ENCODE data around the gene RHOT1. TPM values are rescaled to one million over a fixed set of nuclear protein-coding genes. Genes with fewer than 3 reads are reported as not detected.

Gene RHOT1
- total RNA-seq, 1 experiment from 2014 or later: 24.4 TPM

DNA sequence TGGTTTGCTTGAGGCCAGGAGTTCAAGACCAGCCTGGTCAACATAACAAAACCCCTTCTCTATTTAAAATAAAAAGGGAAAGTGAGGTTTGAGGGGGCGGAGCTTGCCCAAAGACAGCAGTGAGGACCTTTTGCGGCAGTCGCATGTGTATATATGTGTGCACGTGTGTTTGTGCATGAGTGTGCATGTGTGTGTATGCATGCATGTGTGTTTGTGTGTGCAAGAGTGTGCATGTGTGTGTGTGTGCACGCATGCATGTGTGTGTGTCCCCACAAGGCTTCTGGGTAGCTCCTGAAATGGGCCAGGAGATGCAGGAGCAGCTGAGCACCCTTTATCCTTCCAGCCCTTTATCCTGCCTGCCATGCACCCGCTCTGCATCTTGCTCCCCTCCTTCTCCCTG, 132.3 kb downstream of the RHOT1 start:
- no peak overlapping the region for H4K91ac ChIP-seq (ENCODE audit: insufficient read length, low read depth, low read length)
- no peak overlapping the region for H3K4ac ChIP-seq (ENCODE audit: low read depth, low read length)
- H2AK5ac ChIP-seq (ENCODE audit: insufficient read length, low read length): no peak overlapping the region
- Mint-ChIP-seq H3K27me3 (ENCODE audit: low read depth) (peaks cover 37% of the 10 kb centered on the region), H3K4me1 (peaks cover 53 to 75% of the 10 kb centered on the region in 2 experiments), H3K27ac (peak overlapping the region in 2 of 3 experiments; percentile 57 to 94; a peak in 3 of 7 replicates), H3K36me3 (ENCODE audit: insufficient read depth in 1 of 3, low read depth in 3 of 3) (peaks cover 0 to 6% (median 2%) of the 10 kb centered on the region in 3 experiments; a peak in 3 of 7 replicates), H3K4me3 (peak overlapping the region in 1 of 2 experiments; percentile 42; a peak in 1 of 5 replicates), H3K9me3 (no peaks in the 10 kb centered on the region)
- TF ChIP-seq, protein P1, sequence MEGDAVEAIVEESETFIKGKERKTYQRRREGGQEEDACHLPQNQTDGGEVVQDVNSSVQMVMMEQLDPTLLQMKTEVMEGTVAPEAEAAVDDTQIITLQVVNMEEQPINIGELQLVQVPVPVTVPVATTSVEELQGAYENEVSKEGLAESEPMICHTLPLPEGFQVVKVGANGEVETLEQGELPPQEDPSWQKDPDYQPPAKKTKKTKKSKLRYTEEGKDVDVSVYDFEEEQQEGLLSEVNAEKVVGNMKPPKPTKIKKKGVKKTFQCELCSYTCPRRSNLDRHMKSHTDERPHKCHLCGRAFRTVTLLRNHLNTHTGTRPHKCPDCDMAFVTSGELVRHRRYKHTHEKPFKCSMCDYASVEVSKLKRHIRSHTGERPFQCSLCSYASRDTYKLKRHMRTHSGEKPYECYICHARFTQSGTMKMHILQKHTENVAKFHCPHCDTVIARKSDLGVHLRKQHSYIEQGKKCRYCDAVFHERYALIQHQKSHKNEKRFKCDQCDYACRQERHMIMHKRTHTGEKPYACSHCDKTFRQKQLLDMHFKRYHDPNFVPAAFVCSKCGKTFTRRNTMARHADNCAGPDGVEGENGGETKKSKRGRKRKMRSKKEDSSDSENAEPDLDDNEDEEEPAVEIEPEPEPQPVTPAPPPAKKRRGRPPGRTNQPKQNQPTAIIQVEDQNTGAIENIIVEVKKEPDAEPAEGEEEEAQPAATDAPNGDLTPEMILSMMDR (conservative IDR thresholded peaks at IDR 0.05): no peak
- no peak overlapping the region for H3K9ac ChIP-seq (ENCODE audit: extremely low read depth, insufficient read length, low read length)
- no peak overlapping the region for H2AFZ ChIP-seq (ENCODE audit: low read length)
- H3K4me2 ChIP-seq (ENCODE audit: insufficient read depth, insufficient read length, low read length): no peak overlapping the region
- H2BK5ac ChIP-seq (ENCODE audit: insufficient read length, low read length): no peak overlapping the region
- H3K23me2 ChIP-seq (ENCODE audit: insufficient read length, low read depth, low read length, poor library complexity, severe bottlenecking): no peaks in the 10 kb centered on the region
- H3K14ac ChIP-seq (ENCODE audit: insufficient read depth, low read length): no peak overlapping the region
- H2BK15ac ChIP-seq (ENCODE audit: low read depth, low read length): no peak overlapping the region
- H3K56ac ChIP-seq (ENCODE audit: insufficient read length, low read depth, low read length): no peak overlapping the region
- peaks cover 2% of the 10 kb centered on the region for H4K20me1 ChIP-seq (ENCODE audit: control insufficient read depth, insufficient read depth, insufficient read length)
- H4K5ac ChIP-seq (ENCODE audit: insufficient read length, low read depth, low read length): no peak overlapping the region
- H3K4me1 ChIP-seq (ENCODE audit: insufficient read depth, low read length): peaks cover 14% of the 10 kb centered on the region
- H2BK12ac ChIP-seq (ENCODE audit: insufficient read length, low read depth, low read length): no peak overlapping the region
- H3K79me1 ChIP-seq (ENCODE audit: insufficient read depth, low read depth, low read length, poor library complexity, severe bottlenecking): no peaks in the 10 kb centered on the region
- H3K18ac ChIP-seq (ENCODE audit: insufficient read length, low read depth, low read length): no peak overlapping the region
- H3K79me2 ChIP-seq (ENCODE audit: insufficient read depth, low read length): no peaks in the 10 kb centered on the region
- H2BK120ac ChIP-seq (ENCODE audit: low read depth, low read length, poor library complexity, severe bottlenecking): no peak overlapping the region
- DNase-seq: no peak
- H2BK20ac ChIP-seq (ENCODE audit: low read depth, low read length, poor library complexity, severe bottlenecking): no peak overlapping the region
- no peak overlapping the region for H4K8ac ChIP-seq (replicated peaks; ENCODE audit: insufficient read length, low read depth, low read length)
- no peak overlapping the region for H3K23ac ChIP-seq (ENCODE audit: insufficient read length, low read depth, low read length)
- H3K27me3 ChIP-seq (ENCODE audit: insufficient read depth, low read length): no peaks in the 10 kb centered on the region
- no CpG with 5 or more reads among the region's 6 CpGs for WGBS (ENCODE audit: extremely low coverage, insufficient read length, low lambda C conversion rate)
- no peaks in the 10 kb centered on the region for H3K9me3 ChIP-seq (ENCODE audit: control insufficient read depth, low read depth, low read length)
- H3K27ac ChIP-seq (ENCODE audit: insufficient read length, low read depth, low read length): no peak overlapping the region
- no peak overlapping the region for H3T11ph ChIP-seq (ENCODE audit: low read length)

Other genes with a start within 250 kb of the RHOT1 start
- 125 TPM in 2 replicates for gene UTP6, start 240.8 kb upstream of the RHOT1 start, total RNA-seq (2021)
- 38.5 and 39.5 TPM in 2 replicates for gene SUZ12, start 205.5 kb upstream of the RHOT1 start, total RNA-seq (2021)
- 17.9 and 19.1 TPM in 2 replicates for gene LRRC37B, start 135.1 kb upstream of the RHOT1 start, total RNA-seq (2021)
- 8.7 and 12.5 TPM in 2 replicates for gene RHBDL3, start 123.3 kb downstream of the RHOT1 start, total RNA-seq (2021)
- gene C17orf75, start 199.7 kb downstream of the RHOT1 start, total RNA-seq (2021): 37.4 and 40.4 TPM in 2 replicates
- 283 and 296 TPM in 2 replicates for gene ZNF207, start 207.7 kb downstream of the RHOT1 start, total RNA-seq (2021)

Measured in H9 (cell line).